DMS53 treated with DMSO at 0.1 percent for 48 hours (cell line): ENCODE measurements around the gene LAMP5.

ENCODE experiments used
- DNase-seq: peaks from one replicate; lab custom pipeline; 2025; ENCODE audit not compliant: unreplicated experiment; lab: John Stamatoyannopoulos, UW

Gene LAMP5, protein sequence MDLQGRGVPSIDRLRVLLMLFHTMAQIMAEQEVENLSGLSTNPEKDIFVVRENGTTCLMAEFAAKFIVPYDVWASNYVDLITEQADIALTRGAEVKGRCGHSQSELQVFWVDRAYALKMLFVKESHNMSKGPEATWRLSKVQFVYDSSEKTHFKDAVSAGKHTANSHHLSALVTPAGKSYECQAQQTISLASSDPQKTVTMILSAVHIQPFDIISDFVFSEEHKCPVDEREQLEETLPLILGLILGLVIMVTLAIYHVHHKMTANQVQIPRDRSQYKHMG

GRCh38 chr20:9514461-9515213 lies at the start of gene LAMP5:
TSS of gene LAMP5 (plus strand) at chr20:9514590. CDS start at chr20:9514853, 263 bp downstream.
- no peak for DNase-seq

- DNase-seq: no peak
These were observed 46.4 kb upstream of the LAMP5 start for GRCh38 chr20:9467995-9468394.

GRCh38 chr20:9474835-9475415 lies 39.5 kb upstream of the LAMP5 start:
- DNase-seq: no peak

DNA sequence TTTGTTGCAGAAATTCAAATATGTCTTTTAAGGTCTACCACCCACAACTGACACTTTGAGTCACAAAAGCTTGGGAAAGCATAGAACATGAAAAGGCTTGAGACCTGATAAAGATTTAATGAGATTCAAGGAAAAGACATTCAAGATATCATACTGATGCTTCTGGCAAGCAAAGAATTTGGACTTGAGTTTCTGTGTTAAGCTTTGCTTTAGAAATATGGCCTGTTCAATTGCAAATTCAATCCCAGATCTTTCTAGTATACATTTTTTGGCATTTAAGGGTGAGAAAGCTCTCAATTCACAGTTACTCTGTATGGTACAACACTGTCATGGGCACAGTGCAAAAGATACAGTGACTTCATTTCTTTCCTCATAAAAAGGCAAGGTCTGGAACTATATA lies 38.9 kb upstream of the LAMP5 start:
- DNase-seq: no peak

GRCh38 chr20:9476174-9476573 lies 38.2 kb upstream of the LAMP5 start:
- DNase-seq: no peak

DNA sequence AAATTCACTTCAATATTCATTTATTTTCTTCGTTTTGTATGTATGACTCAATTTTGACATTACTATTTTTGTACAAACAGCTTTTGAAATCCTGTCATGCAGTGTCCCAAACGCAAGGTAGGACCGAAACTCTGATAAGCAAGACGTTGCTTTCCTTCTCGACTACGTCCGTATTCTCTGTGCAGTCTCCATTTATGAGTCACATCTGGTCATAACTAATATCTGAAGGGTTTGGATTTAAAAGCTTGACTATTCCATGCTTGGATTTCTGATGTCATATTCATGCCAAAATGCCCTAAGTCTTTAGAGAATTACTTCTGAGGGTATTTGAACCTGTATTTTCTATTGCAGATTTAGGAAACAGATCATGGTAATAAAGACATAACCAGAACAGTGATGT lies 37.8 kb upstream of the LAMP5 start:
- no peak for DNase-seq

GRCh38 chr20:9478771-9479170 lies 35.6 kb upstream of the LAMP5 start:
- no peak for DNase-seq

GRCh38 chr20:9480066-9480465 lies 34.3 kb upstream of the LAMP5 start:
- no peak for DNase-seq

DNA sequence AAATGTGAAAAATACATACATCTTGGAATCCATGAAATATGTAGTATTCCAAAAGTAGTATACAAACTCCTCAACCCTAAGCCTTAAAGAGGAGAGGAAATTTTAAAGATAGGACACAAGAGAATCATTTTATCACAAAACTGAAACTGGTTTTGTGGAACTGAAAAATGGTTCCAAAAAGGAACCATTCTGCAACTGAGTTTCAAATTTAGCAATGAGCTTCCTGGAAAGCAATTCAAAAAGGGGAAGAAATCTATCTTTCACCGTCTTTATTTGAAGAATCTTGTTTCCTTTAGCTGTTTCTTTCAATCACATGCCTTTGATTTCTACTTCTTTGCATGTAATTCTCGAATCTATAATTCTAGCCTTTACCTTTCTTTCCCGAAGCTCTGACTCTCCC lies 32.2 kb upstream of the LAMP5 start:
- DNase-seq: no peak

DNA sequence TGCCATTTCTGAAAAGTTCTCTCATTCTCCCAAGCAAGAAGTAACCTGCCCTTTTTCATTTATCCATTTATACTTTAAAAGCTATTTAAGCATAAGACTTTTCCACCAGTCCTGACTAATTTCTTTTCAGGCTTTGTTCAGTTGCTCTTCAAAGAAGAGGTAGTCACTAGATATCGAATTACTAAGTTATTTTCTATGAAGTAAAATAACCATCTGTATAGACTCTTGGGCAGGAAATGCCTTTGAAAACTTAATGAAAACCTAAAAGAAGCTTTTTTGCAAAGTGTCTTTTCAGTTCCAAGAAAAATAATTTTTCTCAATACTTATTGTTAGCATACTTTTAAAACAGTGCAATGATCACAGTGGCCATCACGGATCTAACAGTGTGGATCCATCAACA lies 31.3 kb upstream of the LAMP5 start:
- DNase-seq: no peak

- no peak for DNase-seq
These were observed 28.6 kb upstream of the LAMP5 start for GRCh38 chr20:9485614-9486340.

GRCh38 chr20:9487231-9487630 lies 27.2 kb upstream of the LAMP5 start:
- DNase-seq: no peak

DNA sequence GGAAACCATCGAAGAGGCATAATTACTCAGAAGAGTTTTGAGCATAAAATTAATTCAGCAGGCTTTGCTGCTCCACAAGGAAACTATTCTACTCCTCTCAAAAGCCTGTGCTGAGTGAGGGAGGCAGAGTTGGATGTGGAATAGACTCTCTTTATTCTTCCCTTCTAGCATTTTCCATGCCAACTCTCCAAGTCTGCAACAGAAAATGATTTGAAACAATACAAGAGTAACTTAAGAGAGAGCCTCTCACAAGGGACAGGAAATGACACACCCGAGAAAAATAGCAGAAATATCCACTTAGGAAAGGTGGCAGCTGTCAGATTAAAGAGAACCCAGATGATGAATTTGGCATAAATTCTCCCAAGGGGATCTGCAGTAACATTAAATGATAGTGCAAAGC lies 26.3 kb upstream of the LAMP5 start:
- DNase-seq: no peak

DNA sequence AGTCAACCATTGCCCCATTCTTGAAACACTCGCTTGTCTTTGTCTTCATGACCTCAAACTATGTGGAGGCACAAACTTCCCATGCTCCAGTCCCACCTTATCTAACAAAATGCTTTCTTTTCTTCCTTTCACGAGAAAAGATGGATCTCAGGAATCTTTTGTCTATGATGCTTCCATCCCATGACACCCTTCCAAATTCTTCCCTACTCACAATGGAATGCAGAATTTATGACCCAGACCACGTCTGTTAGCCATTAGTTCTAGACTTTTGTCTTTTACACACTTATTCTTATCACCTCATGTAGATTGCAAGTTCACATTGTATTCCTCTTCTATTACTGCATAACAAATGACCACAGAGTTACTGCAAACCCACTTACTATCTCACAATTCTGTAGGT lies 24.2 kb upstream of the LAMP5 start:
- no peak for DNase-seq

DNA sequence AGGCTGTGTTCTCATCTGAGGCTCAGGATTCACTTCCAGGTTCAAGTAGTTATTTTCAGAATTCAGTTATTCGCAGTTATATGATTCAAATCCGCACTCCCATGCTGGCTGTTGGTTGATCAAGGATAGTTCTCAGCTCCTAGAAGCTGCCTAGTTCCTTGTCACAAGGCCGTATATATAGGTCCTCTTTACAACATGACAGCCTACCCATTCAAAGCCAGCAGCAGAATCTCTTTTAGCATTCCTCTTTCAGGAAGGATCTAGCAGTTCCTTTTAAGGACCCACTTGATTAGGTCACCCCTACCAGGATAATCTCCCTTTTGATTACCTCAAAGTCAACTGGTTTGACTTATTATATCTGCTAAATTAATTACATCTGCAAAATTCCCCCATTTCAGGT lies 23.8 kb upstream of the LAMP5 start:
- no peak for DNase-seq

- DNase-seq: no peak
These were observed 23.1 kb upstream of the LAMP5 start for GRCh38 chr20:9491324-9491723.

- DNase-seq: no peak
These were observed 22.3 kb upstream of the LAMP5 start for GRCh38 chr20:9492067-9492466.

DNA sequence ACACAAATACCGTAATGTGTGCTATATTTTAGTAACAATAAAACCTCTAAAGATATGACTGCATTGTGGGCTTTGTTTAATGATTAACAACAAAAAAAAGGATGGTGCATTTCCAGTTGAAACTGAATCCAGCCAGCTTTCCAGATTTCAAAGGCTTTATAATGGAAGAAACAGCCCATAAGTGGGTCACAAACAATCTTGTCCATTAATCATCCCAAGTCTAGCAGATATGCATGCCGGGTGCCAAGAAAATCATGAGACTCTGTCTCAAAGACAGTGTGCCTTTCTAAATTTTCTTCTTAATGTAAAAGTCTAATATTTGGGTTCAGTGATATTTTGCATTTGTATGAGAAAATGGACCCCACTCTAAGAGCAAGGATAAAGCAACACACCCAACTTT lies 20.6 kb upstream of the LAMP5 start:
- DNase-seq: peak; percentile 51

GRCh38 chr20:9495701-9496100 lies 18.7 kb upstream of the LAMP5 start:
- DNase-seq: no peak

DNA sequence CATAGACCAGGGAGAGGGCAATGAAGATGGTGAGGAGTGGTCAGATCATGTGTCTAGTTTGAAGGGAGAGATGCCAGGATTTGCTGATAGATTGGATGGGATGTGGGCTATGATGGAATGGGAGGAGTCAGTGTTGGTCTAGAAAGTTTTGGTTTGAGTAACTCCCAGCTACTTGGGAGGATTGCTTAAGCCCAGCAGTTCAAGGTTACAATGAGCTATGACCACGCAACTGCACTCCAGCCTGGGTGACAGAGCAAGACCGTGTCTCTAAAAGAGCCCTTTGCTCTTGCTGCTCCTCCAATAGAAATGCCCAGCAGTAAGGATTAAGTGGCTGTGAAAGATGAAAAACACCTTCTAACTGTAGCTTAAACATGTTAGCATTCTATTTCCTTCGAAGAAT lies 18.2 kb upstream of the LAMP5 start:
- DNase-seq: no peak

- no peak for DNase-seq
These were observed 16.1 kb upstream of the LAMP5 start for GRCh38 chr20:9498322-9498721.
